CD14-positive monocyte (primary cell): ENCODE measurements around the gene CASP10. TPM values are rescaled to one million over a fixed set of nuclear protein-coding genes. Genes with fewer than 3 reads are reported as not detected.

Experiments
- DNase-seq, 3 donors: peaks; one replicate each; pipeline ENCODE4 v3.0.0-alpha.2; 2011 to 2022
- H2AFZ ChIP-seq: 2 replicates; pipeline ENCODE4 v1.6.0; 2012; ENCODE audit warnings: mild to moderate bottlenecking, low read depth, low read length, inconsistent platforms; ENCODE audit not compliant: insufficient read depth, poor library complexity, severe bottlenecking
- H3K27ac ChIP-seq, 2 donors: 1 replicate in 1 of 2; 2 replicates in 1 of 2; pipeline ENCODE4 v1.5.1; 2012 to 2013; ENCODE audit warnings: low read length in 2 of 2, control low read depth in 1 of 2, inconsistent platforms in 1 of 2, low read depth in 1 of 2, mild to moderate bottlenecking in 1 of 2
- H3K27me3 ChIP-seq, 2 donors: one replicate each; pipeline versions ENCODE4 v1.6.0 to v1.6.1; 2011 to 2013; ENCODE audit warnings: low read length in 2 of 2; ENCODE audit not compliant: control insufficient read depth in 2 of 2, insufficient read depth in 2 of 2
- H3K36me3 ChIP-seq, 2 donors: replicated peaks in 1 of 2; 1 replicate in 1 of 2; 2 replicates in 1 of 2; pipeline versions ENCODE4 v1.5.1 to v1.6.1; 2012 to 2013; ENCODE audit warnings: low read length in 2 of 2, control low read depth in 1 of 2, inconsistent platforms in 1 of 2, mild to moderate bottlenecking in 1 of 2; ENCODE audit not compliant: insufficient read depth in 2 of 2, control insufficient read depth in 1 of 2
- H3K4me1 ChIP-seq, 2 donors: 1 replicate in 1 of 2; 2 replicates in 1 of 2; pipeline versions ENCODE4 v1.5.1 to v1.6.1; 2012 to 2013; ENCODE audit warnings: low read length in 2 of 2, control low read depth in 1 of 2, inconsistent platforms in 1 of 2, mild to moderate bottlenecking in 1 of 2, moderate library complexity in 1 of 2; ENCODE audit not compliant: insufficient read depth in 2 of 2, control insufficient read depth in 1 of 2
- H3K4me2 ChIP-seq: replicated peaks from 2 replicates; pipeline ENCODE3; 2012; ENCODE audit warnings: low read length, moderate library complexity, mild to moderate bottlenecking; ENCODE audit not compliant: poor library complexity, severe bottlenecking; ENCODE audit errors: extremely low read depth
- H3K4me3 ChIP-seq, 3 experiments: fragments of 200-600 bp in 1 of 3; sonication (generic) in 1 of 3; replicated peaks in 1 of 3; 1 replicate in 2 of 3; 2 replicates in 1 of 3; pipeline ENCODE4 v1.5.1; 2011 to 2013; ENCODE audit warnings: low read length in 3 of 3, mild to moderate bottlenecking in 3 of 3, control low read depth in 2 of 3, low read depth in 2 of 3, inconsistent platforms in 1 of 3, moderate library complexity in 1 of 3
- H3K79me2 ChIP-seq: 2 replicates; pipeline ENCODE4 v1.6.0; 2012; ENCODE audit warnings: mild to moderate bottlenecking, control low read depth, inconsistent platforms, low read length, moderate library complexity; ENCODE audit not compliant: insufficient read depth
- H3K9ac ChIP-seq: 2 replicates; pipeline ENCODE4 v1.6.0; 2017; ENCODE audit warnings: low read length, mild to moderate bottlenecking; ENCODE audit not compliant: insufficient read depth, poor library complexity, severe bottlenecking
- H3K9me3 ChIP-seq, 2 donors: replicated peaks in 1 of 2; 1 replicate in 1 of 2; 2 replicates in 1 of 2; pipeline versions ENCODE4 v1.5.1 to v1.6.1; 2012 to 2013; ENCODE audit warnings: low read length in 2 of 2, control low read depth in 1 of 2; ENCODE audit not compliant: control insufficient read depth in 1 of 2, insufficient read depth in 1 of 2
- H4K20me1 ChIP-seq: 2 replicates; pipeline ENCODE4 v1.6.0; 2012; ENCODE audit warnings: mild to moderate bottlenecking, low read length, control low read depth, moderate library complexity; ENCODE audit not compliant: insufficient read depth
- H3K27ac Mint-ChIP-seq, 7 donors: one replicate each; pipeline ENCODE4 v1.8.0; 2020; ENCODE audit warnings: mild to moderate bottlenecking in 7 of 7, mixed read lengths in 7 of 7, moderate library complexity in 6 of 7, inconsistent platforms in 2 of 7
- H3K27me3 Mint-ChIP-seq, 3 donors: one replicate each; pipeline ENCODE4 v1.8.0; 2021 to 2022; ENCODE audit warnings: low read depth in 3 of 3, mild to moderate bottlenecking in 3 of 3, mixed read lengths in 3 of 3, moderate library complexity in 3 of 3, inconsistent platforms in 1 of 3
- H3K36me3 Mint-ChIP-seq, 2 donors: one replicate each; pipeline ENCODE4 v1.8.0; 2020; ENCODE audit warnings: mixed read lengths in 2 of 2, inconsistent platforms in 1 of 2, mild to moderate bottlenecking in 1 of 2
- H3K4me1 Mint-ChIP-seq: one replicate; pipeline ENCODE4 v1.8.0; 2020; ENCODE audit warnings: mild to moderate bottlenecking, mixed read lengths
- H3K4me3 Mint-ChIP-seq, 2 donors: one replicate each; pipeline ENCODE4 v1.8.0; 2020; ENCODE audit warnings: mild to moderate bottlenecking in 2 of 2, mixed read lengths in 2 of 2, moderate library complexity in 1 of 2
- H3K9me3 Mint-ChIP-seq, 7 donors: one replicate each; pipeline ENCODE4 v1.8.0; 2020 to 2022; ENCODE audit warnings: mixed read lengths in 7 of 7, mild to moderate bottlenecking in 6 of 7, moderate library complexity in 6 of 7, inconsistent platforms in 2 of 7
- WGBS: methylation state at CpG from one replicate; pipeline ENCODE4 v1.1.5; 2013; ENCODE audit warnings: missing lambda C conversion rate; ENCODE audit not compliant: insufficient coverage; 5-methylcytosine and 5-hydroxymethylcytosine counted together
- intact Hi-C, 2 donors: fragments of 100-400 bp; cut with micrococcal nuclease; formaldehyde crosslinking; loops; one replicate each; pipeline versions ENCODE4 v1.15.0 to v1.15.1; 2023
- polyA plus RNA-seq, 3 donors: library from polyadenylated mRNA; depleted of rRNA in 1 of 3; unstranded in 2 of 3; stranded (reverse) in 1 of 3; fragments of 300-500 nt in 2 of 3; fragments of >200 nt in 1 of 3; fragmentation: Illumina TruSeq in 2 of 3; gene quantifications; 1 replicate in 2 of 3; 2 replicates in 1 of 3; pipeline ENCODE4 v1.2.3, GENCODE V29; 2012 to 2021
- TF ChIP-seq, protein P1 (sequence below): fragments of 200-600 bp; IDR thresholded peaks from one replicate; pipeline ENCODE4 v1.8.0; 2022; ENCODE audit warnings: antibody characterized with exemption, mild to moderate bottlenecking

CASP10 gene
- polyA plus RNA-seq, 3 donors = 17.7 to 23.3 (median 18.9) TPM

DNA sequence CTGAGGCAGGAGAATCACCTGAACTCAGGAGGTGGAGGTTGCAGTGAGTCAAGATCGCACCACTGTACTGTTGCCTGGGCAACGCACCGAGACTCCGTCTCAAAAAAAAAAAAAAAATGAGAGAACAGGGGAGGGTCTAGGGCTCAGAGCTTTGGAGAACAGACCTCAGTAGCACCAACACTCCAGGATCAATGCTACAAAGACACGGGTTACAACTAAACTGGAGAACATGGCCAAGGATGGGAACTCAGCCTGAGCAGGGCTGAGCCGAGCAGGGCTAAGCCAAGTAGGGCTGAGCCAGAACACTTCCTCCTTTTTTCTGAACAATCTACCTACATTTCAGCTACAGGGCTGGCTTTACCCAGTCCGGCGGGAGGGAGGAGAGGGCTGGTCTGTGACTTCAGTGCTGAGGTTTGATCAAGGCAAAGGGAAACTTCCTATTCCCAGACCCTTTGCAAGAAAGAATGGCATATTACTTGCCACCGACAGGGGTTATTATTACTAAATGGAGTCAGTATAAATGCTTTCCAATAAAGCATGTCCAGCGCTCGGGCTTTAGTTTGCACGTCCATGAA, 74.5 kb downstream of the CASP10 start:
- Histone ChIP-seq H3K9me3 (no peaks in the 10 kb centered on the region), H3K4me2 (peak overlapping the region; percentile 96), H2AFZ (peak overlapping the region; percentile 39), H3K79me2 (peaks cover 61% of the 10 kb centered on the region), H3K4me3 (peak overlapping the region; percentile 69 to 87 (median 76)), H3K36me3 (no peaks in the 10 kb centered on the region), H3K9ac (peak overlapping the region; percentile 80), H3K4me1 (peaks cover 64 to 85% of the 10 kb centered on the region in 2 donors), H4K20me1 (peaks cover under 1% of the 10 kb centered on the region), H3K27ac (peak overlapping the region; percentile 95 to 97), H3K27me3 (no peaks in the 10 kb centered on the region)
- WGBS = 2% methylated on average over 6 of the region's 12 CpGs
- Mint-ChIP-seq H3K4me3 (peak overlapping the region; percentile 97 to 99), H3K9me3 (no peaks in the 10 kb centered on the region), H3K27me3 (no peaks in the 10 kb centered on the region), H3K4me1 (peaks cover 60% of the 10 kb centered on the region), H3K36me3 (peaks cover 3% of the 10 kb centered on the region in 2 donors), H3K27ac (peak overlapping the region; percentile 98 to 100 (median 99))
- TF ChIP-seq, protein P1, sequence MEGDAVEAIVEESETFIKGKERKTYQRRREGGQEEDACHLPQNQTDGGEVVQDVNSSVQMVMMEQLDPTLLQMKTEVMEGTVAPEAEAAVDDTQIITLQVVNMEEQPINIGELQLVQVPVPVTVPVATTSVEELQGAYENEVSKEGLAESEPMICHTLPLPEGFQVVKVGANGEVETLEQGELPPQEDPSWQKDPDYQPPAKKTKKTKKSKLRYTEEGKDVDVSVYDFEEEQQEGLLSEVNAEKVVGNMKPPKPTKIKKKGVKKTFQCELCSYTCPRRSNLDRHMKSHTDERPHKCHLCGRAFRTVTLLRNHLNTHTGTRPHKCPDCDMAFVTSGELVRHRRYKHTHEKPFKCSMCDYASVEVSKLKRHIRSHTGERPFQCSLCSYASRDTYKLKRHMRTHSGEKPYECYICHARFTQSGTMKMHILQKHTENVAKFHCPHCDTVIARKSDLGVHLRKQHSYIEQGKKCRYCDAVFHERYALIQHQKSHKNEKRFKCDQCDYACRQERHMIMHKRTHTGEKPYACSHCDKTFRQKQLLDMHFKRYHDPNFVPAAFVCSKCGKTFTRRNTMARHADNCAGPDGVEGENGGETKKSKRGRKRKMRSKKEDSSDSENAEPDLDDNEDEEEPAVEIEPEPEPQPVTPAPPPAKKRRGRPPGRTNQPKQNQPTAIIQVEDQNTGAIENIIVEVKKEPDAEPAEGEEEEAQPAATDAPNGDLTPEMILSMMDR = no peak
- peak; percentile 75 to 80 (median 80) for DNase-seq
- intact Hi-C loops = no loop called here

DNA sequence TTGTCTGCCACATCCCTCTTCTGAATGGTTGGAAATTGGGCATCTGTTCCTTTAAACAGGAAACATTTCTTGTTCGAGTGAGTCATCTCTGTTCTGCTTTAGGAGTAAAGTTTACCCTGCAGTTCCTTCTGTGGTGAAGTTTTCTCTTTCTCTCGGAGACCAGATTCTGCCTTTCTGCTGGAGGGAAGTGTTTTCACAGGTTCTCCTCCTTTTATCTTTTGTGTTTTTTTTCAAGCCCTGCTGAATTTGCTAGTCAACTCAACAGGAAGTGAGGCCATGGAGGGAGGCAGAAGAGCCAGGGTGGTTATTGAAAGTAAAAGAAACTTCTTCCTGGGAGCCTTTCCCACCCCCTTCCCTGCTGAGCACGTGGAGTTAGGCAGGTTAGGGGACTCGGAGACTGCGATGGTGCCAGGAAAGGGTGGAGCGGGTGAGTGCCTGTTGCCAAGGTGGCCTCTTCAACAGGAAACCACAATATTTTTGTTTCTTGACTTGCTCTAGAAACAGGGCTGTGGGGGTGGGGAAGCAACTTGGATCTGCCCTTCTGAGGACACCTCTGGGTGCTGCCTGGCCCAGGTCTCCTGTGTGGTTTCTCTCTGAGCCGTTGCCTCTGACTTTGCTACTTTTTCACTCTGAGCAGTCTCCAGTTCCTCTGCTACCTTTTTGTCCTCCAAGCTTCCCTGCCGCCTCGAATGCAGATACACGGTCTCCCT, 75.2 kb downstream of the CASP10 start:
- Histone ChIP-seq H2AFZ (peak overlapping the region; percentile 39), H3K9me3 (no peaks in the 10 kb centered on the region), H3K4me2 (peak overlapping the region; percentile 96), H4K20me1 (peaks cover 7% of the 10 kb centered on the region), H3K27ac (peak overlapping the region; percentile 95 to 97), H3K9ac (peak overlapping the region; percentile 80), H3K4me3 (peak overlapping the region; percentile 69 to 87 (median 76)), H3K36me3 (no peaks in the 10 kb centered on the region), H3K79me2 (peaks cover 67% of the 10 kb centered on the region), H3K4me1 (peaks cover 65 to 85% of the 10 kb centered on the region in 2 donors), H3K27me3 (no peaks in the 10 kb centered on the region)
- H3K9me3 Mint-ChIP-seq = no peaks in the 10 kb centered on the region
- peaks cover 59% of the 10 kb centered on the region for H3K4me1 Mint-ChIP-seq
- no peaks in the 10 kb centered on the region for H3K27me3 Mint-ChIP-seq
- TF ChIP-seq, protein P1 = no peak
- 0% methylated on average over 5 of the region's 10 CpGs for WGBS
- H3K4me3 Mint-ChIP-seq = peak overlapping the region; percentile 97 to 99
- intact Hi-C loops = no loop called here
- peak overlapping the region; percentile 98 to 100 (median 99) for H3K27ac Mint-ChIP-seq
- H3K36me3 Mint-ChIP-seq = peaks cover 3% of the 10 kb centered on the region in 2 donors
- peak; percentile 76 to 89 (median 84) for DNase-seq
